PC-9 (cell line): ENCODE measurements around the gene ITIH5.

Experiments used
- EZH2 ChIP-seq: fragments of 200-600 bp; sonication (generic); IDR thresholded peaks from 2 replicates; pipeline ENCODE4 v1.8.0; 2017; ENCODE audit warnings: antibody characterized with exemption, low read depth
- TF ChIP-seq, protein P1 (sequence below): fragments of 200-600 bp; sonication (generic); conservative IDR thresholded peaks from 2 replicates; pipeline ENCODE4 v1.6.1; 2017; ENCODE audit warnings: mixed run types, antibody characterized with exemption, mild to moderate bottlenecking, moderate library complexity

DNA sequence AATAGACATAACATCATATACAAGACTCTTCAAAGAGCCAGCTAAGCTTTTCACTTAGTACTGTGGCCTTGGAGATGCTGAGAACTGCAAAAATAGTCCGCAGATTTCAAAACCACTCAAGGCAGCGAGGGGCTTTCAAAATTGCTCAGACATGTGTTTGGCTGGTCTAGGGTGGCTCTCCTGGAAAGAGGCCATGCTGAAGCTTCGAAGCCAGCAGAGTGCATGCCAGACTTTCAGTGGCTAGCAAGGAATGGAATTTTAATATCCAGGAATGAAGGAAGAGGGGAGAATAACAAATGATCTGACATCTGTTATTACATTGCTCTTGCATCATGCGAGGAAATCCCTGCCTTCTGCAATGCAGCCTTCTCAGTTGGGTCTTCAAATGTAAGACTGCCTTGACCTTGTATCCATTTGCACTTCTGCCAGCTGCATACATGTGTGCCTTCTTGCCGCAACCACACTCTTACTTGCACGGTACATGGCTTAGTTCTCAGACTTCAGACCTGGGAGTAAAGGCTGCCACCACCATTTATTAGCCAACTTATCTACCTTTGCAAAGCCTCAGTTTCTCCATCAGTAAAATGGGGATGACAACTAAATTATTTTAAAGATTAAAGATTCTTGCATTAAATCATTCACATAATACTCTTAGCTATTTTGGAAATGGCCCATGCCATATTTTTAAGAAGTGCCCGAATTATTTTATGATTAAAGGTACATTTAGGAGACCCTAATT is 55.9 kb downstream of the ITIH5 start:
- TF ChIP-seq, protein P1, sequence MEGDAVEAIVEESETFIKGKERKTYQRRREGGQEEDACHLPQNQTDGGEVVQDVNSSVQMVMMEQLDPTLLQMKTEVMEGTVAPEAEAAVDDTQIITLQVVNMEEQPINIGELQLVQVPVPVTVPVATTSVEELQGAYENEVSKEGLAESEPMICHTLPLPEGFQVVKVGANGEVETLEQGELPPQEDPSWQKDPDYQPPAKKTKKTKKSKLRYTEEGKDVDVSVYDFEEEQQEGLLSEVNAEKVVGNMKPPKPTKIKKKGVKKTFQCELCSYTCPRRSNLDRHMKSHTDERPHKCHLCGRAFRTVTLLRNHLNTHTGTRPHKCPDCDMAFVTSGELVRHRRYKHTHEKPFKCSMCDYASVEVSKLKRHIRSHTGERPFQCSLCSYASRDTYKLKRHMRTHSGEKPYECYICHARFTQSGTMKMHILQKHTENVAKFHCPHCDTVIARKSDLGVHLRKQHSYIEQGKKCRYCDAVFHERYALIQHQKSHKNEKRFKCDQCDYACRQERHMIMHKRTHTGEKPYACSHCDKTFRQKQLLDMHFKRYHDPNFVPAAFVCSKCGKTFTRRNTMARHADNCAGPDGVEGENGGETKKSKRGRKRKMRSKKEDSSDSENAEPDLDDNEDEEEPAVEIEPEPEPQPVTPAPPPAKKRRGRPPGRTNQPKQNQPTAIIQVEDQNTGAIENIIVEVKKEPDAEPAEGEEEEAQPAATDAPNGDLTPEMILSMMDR, result no peak
- no peak for TF ChIP-seq EZH2
